Mesodermal cell (in vitro differentiated cells): ENCODE measurements around the gene KIAA1217.

Source experiments
- H3K27ac ChIP-seq: 2 replicates; pipeline ENCODE4 v1.7.0; 2013; ENCODE audit warnings: mild to moderate bottlenecking, low read depth, low read length, moderate library complexity; ENCODE audit not compliant: severe bottlenecking
- H3K36me3 ChIP-seq: 2 replicates; pipeline ENCODE4 v1.7.1; 2013; ENCODE audit warnings: mild to moderate bottlenecking, low read length, moderate library complexity; ENCODE audit not compliant: control insufficient read depth, insufficient read depth
- H3K4me1 ChIP-seq: one replicate; pipeline ENCODE4 v1.7.1; 2013; ENCODE audit warnings: mild to moderate bottlenecking, low read length; ENCODE audit not compliant: insufficient read depth, control insufficient read depth, poor library complexity, severe bottlenecking
- H3K4me3 ChIP-seq: 2 replicates; pipeline ENCODE4 v1.7.0; 2013; ENCODE audit warnings: low read length, control low read depth, mild to moderate bottlenecking; ENCODE audit not compliant: insufficient read depth, poor library complexity, severe bottlenecking; ENCODE audit errors: extremely low read depth
- H3K9me3 ChIP-seq: 2 replicates; pipeline ENCODE4 v1.7.1; 2013; ENCODE audit warnings: mild to moderate bottlenecking, low read length, moderate library complexity; ENCODE audit not compliant: control insufficient read depth
- WGBS, 2 experiments: methylation state at CpG; one replicate each; pipeline ENCODE4 v1.1.5; 2013; ENCODE audit warnings: missing lambda C conversion rate in 2 of 2; ENCODE audit not compliant: insufficient coverage in 2 of 2; 5-methylcytosine and 5-hydroxymethylcytosine counted together

KIAA1217 gene

GRCh38 chr10:24242562-24242961, 33.6 kb downstream of the KIAA1217 start:
- 94 to 96% methylated on average over 3 of the region's 4 CpGs for WGBS, 2 experiments
- H3K4me3 ChIP-seq = no peak overlapping the region
- H3K36me3 ChIP-seq = no peaks in the 10 kb centered on the region
- H3K4me1 ChIP-seq = peaks cover 16% of the 10 kb centered on the region
- H3K27ac ChIP-seq = no peak overlapping the region
- H3K9me3 ChIP-seq = no peaks in the 10 kb centered on the region

- H3K27ac ChIP-seq = no peak overlapping the region
- peaks cover 2% of the 10 kb centered on the region for H3K4me1 ChIP-seq
- H3K36me3 ChIP-seq = no peaks in the 10 kb centered on the region
- WGBS, 2 experiments = no CpG with 5 or more reads among the region's 5 CpGs
- H3K4me3 ChIP-seq = no peak overlapping the region
- no peaks in the 10 kb centered on the region for H3K9me3 ChIP-seq
Observed at GRCh38 chr10:24246365-24246764, 37.4 kb downstream of the KIAA1217 start.

- no peak overlapping the region for H3K4me3 ChIP-seq
- no peaks in the 10 kb centered on the region for H3K9me3 ChIP-seq
- H3K4me1 ChIP-seq = peaks cover 2% of the 10 kb centered on the region
- H3K27ac ChIP-seq = no peak overlapping the region
- no peaks in the 10 kb centered on the region for H3K36me3 ChIP-seq
- 86% methylated on average over 1 of the region's 1 CpG; no CpG with 5 or more reads in 1 of the 2 experiments for WGBS, 2 experiments
Observed at GRCh38 chr10:24247841-24248240, 38.9 kb downstream of the KIAA1217 start.

GRCh38 chr10:24249829-24250415, 41.0 kb downstream of the KIAA1217 start:
- Histone ChIP-seq H3K4me3 (no peak overlapping the region), H3K9me3 (no peaks in the 10 kb centered on the region), H3K36me3 (no peaks in the 10 kb centered on the region), H3K27ac (no peak overlapping the region), H3K4me1 (peaks cover 2% of the 10 kb centered on the region)
- WGBS, 2 experiments = 85 to 91% methylated on average over 7 of the region's 9 CpGs

GRCh38 chr10:24251547-24251946, 42.6 kb downstream of the KIAA1217 start:
- Histone ChIP-seq H3K9me3 (no peaks in the 10 kb centered on the region), H3K27ac (no peak overlapping the region), H3K36me3 (no peaks in the 10 kb centered on the region), H3K4me1 (peaks cover 17% of the 10 kb centered on the region), H3K4me3 (no peak overlapping the region)
- WGBS, 2 experiments = no CpG with 5 or more reads among the region's 2 CpGs

GRCh38 chr10:24254180-24254579, 45.2 kb downstream of the KIAA1217 start:
- no peak overlapping the region for H3K27ac ChIP-seq

GRCh38 chr10:24255115-24255880, 46.4 kb downstream of the KIAA1217 start:
- WGBS, 2 experiments = 75 to 76% methylated on average over 11 of the region's 14 CpGs

More at GRCh38 chr10:24254180-24254579, 45.2 kb downstream of the KIAA1217 start:
- 82 to 91% methylated on average over 2 to 3 of the region's 3 CpGs for WGBS, 2 experiments
- Histone ChIP-seq H3K4me1 (peaks cover 19% of the 10 kb centered on the region), H3K4me3 (no peak overlapping the region), H3K9me3 (no peaks in the 10 kb centered on the region), H3K36me3 (peaks cover 4% of the 10 kb centered on the region)

GRCh38 chr10:24255881-24256311, 47.0 kb downstream of the KIAA1217 start:
- Histone ChIP-seq H3K27ac (peak overlapping the region; percentile 80), H3K4me3 (no peak overlapping the region)
- WGBS, 2 experiments = 60 to 83% methylated on average over 1 of the region's 5 CpGs

More at GRCh38 chr10:24255115-24255880, 46.4 kb downstream of the KIAA1217 start:
- no peaks in the 10 kb centered on the region for H3K9me3 ChIP-seq
- H3K36me3 ChIP-seq = peaks cover 4% of the 10 kb centered on the region
- H3K4me1 ChIP-seq = peaks cover 28% of the 10 kb centered on the region
- H3K27ac ChIP-seq = peak overlapping the region; percentile 80
- H3K4me3 ChIP-seq = no peak overlapping the region

GRCh38 chr10:24256619-24257107, 47.7 kb downstream of the KIAA1217 start:
- no peak overlapping the region for H3K4me3 ChIP-seq
- no peaks in the 10 kb centered on the region for H3K9me3 ChIP-seq
- peaks cover 31% of the 10 kb centered on the region for H3K4me1 ChIP-seq
- WGBS, 2 experiments = 84 to 94% methylated on average over 2 of the region's 2 CpGs
- peak overlapping the region; percentile 80 for H3K27ac ChIP-seq
- peaks cover 4% of the 10 kb centered on the region for H3K36me3 ChIP-seq

More at GRCh38 chr10:24255881-24256311, 47.0 kb downstream of the KIAA1217 start:
- H3K36me3 ChIP-seq = peaks cover 4% of the 10 kb centered on the region
- H3K4me1 ChIP-seq = peaks cover 31% of the 10 kb centered on the region
- H3K9me3 ChIP-seq = no peaks in the 10 kb centered on the region

- Histone ChIP-seq H3K4me1 (peaks cover 31% of the 10 kb centered on the region), H3K4me3 (no peak overlapping the region), H3K36me3 (peaks cover 4% of the 10 kb centered on the region), H3K27ac (no peak overlapping the region), H3K9me3 (no peaks in the 10 kb centered on the region)
- 92 to 100% methylated on average over 4 of the region's 4 CpGs for WGBS, 2 experiments
Observed at GRCh38 chr10:24257588-24257987, 48.6 kb downstream of the KIAA1217 start.
